AG04450 (cell line): ENCODE measurements around the gene BRF1. TPM values are rescaled to one million over a fixed set of nuclear protein-coding genes. Genes with fewer than 3 reads are reported as not detected.

Experiments used
- CTCF ChIA-PET: fragments of 300-600, 350-600 bp; formaldehyde crosslinking; extraction: SDS; loops from one replicate; lab custom pipeline; 2022; ENCODE audit warnings: antibody characterized with exemption, inconsistent platforms; lab: Charles Lee
- POLR2A ChIA-PET: fragments of 350-600 bp; formaldehyde crosslinking; extraction: SDS; loops from one replicate; lab custom pipeline; 2021; ENCODE audit warnings: antibody characterized with exemption, inconsistent platforms; lab: Yijun Ruan, JAX
- DNase-seq: peaks from one replicate; pipeline ENCODE4 v3.0.0-alpha.2; 2011; ENCODE audit warnings: low read depth, low spot score
- H3K27ac ChIP-seq: one replicate; pipeline ENCODE4 v1.5.1; 2012; ENCODE audit warnings: low read depth, low read length, control low read depth
- H3K27me3 ChIP-seq: one replicate; pipeline ENCODE4 v1.6.0; 2012; ENCODE audit warnings: low read length; ENCODE audit not compliant: control insufficient read depth, insufficient read depth
- H3K4me3 ChIP-seq: 2 replicates; pipeline ENCODE4 v1.5.1; 2011; ENCODE audit warnings: mild to moderate bottlenecking, low read depth, low read length, control low read depth
- H3K9me3 ChIP-seq: 2 replicates; pipeline ENCODE4 v1.5.1; 2012; ENCODE audit warnings: low read length; ENCODE audit not compliant: control insufficient read depth, insufficient read depth
- CTCF ChIP-seq: IDR thresholded peaks from 2 replicates; pipeline ENCODE4 v1.5.1; 2011; ENCODE audit warnings: low read depth, low read length, control low read depth, inconsistent platforms
- polyA plus RNA-seq: library from polyadenylated mRNA; depleted of rRNA; stranded (reverse); fragments of >200 nt; gene quantifications from 2 replicates; pipeline ENCODE4 v1.2.3, GENCODE V29; 2011

Gene BRF1
- polyA plus RNA-seq, 1 experiment, result 6.3 TPM

GRCh38 chr14:105311838-105312237 is 11.0 kb upstream of the BRF1 start:
- ChIA-PET CTCF (no interaction called here), POLR2A (no interaction called here)
- Histone ChIP-seq H3K27me3 (no peaks in the 10 kb centered on the region), H3K4me3 (no peak overlapping the region), H3K9me3 (no peaks in the 10 kb centered on the region), H3K27ac (no peak overlapping the region)
- DNase-seq, result no peak
- no peak for TF ChIP-seq CTCF

DNA sequence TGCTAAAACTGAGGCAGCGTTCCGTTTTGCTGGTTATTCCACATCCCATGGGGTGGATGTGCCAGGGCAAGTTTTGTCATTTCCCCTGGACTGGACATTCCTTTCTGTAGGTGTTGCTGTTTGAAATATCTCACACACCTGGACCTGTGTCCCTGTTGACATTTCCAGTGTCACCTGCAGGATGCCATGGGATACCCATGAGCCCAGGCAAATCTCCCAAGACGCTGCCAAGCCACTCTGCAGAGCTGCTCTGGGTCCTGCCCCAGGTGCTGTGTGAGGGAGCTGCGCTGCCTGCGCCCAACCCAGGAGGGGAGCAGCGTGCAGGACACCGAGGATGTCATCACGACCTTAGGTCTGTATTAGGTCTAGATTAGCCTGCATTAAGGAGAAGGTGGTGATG is 8.6 kb upstream of the BRF1 start:
- Histone ChIP-seq H3K27ac (no peak overlapping the region), H3K9me3 (no peaks in the 10 kb centered on the region), H3K4me3 (no peak overlapping the region), H3K27me3 (no peaks in the 10 kb centered on the region)
- ChIA-PET POLR2A (interaction anchor here (0.6 kb wide), 1 partner anchor 9 kb away, joined by 4 read pairs; the partner anchor contains the start of gene BRF1), CTCF (no interaction called here)
- no peak for DNase-seq
- TF ChIP-seq CTCF, result no peak

DNA sequence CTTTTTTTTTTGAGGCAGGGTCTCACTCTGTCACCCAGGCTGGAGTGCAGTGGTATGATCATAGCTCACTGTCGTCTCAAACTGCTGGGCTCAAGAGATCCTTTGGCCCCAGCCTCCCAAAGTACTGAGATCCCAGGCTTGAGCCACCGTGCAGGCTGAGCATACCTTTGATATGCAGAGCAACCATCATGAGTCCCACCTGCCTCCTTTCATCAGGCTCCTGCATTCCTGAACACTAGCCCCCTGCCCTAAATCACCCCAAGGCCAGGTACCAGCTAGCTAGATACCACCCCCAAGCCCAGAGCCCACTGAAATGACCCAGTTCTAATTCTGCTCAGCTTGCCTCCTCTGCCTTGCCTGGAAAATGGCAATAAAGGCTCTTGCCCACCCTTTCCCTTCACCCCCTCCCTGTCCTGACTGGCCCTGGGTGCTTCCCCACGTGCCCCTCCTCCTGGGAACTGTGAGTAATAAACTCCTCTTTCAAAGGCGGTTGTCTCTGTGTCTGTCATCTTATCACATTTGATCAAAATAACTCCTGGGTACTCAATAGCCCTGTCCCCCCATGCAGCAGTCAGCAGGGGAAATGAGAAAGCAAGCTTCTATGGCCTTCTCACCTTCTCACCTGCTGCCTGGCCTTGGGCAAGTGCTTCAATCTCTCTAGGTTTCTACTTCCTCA is 6.4 kb upstream of the BRF1 start:
- Histone ChIP-seq H3K27ac (no peak overlapping the region), H3K4me3 (no peak overlapping the region), H3K27me3 (no peaks in the 10 kb centered on the region), H3K9me3 (no peaks in the 10 kb centered on the region)
- DNase-seq, result no peak
- POLR2A ChIA-PET, result no interaction called here
- CTCF ChIA-PET, result no interaction called here
- no peak for TF ChIP-seq CTCF

DNA sequence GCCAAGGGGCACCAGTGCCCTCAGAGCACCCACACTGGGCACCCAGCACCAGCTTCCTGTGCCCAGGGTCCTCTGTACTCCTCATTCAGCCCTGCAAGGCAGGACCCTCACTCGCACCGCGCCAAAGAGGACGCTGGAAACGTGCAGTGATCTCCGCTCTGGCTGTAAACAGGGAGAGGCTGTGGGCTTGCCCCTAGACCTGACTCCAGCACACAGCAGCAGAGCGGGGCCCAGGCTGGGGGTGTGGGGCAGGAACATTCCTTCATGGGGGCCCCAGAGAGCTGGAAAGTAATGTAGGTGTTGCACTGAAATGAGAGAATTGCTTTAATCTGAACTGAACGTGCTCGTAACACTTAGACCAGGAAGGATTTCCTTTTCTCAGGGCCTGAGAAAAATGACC is 5.0 kb upstream of the BRF1 start:
- TF ChIP-seq CTCF, result no peak
- Histone ChIP-seq H3K9me3 (no peaks in the 10 kb centered on the region; the same call in 1 of the 2 replicates), H3K4me3 (no peak overlapping the region), H3K27ac (no peak overlapping the region), H3K27me3 (no peaks in the 10 kb centered on the region)
- DNase-seq, result no peak
- ChIA-PET CTCF (no interaction called here), POLR2A (no interaction called here)

- Histone ChIP-seq H3K27me3 (no peaks in the 10 kb centered on the region), H3K27ac (no peak overlapping the region), H3K9me3 (no peaks in the 10 kb centered on the region; the same call in 1 of the 2 replicates), H3K4me3 (no peak overlapping the region)
- POLR2A ChIA-PET, result no interaction called here
- no peak for DNase-seq
- CTCF ChIA-PET, result no interaction called here
- TF ChIP-seq CTCF, result no peak
Observed at GRCh38 chr14:105305345-105305744, 4.5 kb upstream of the BRF1 start.
